Lower leg skin (tissue), 3 donors: ENCODE measurements around the gene A1CF.

Experiments
- POLR2A ChIP-seq, 2 donors: fragments of 450-650 bp; IDR thresholded peaks; one replicate each; pipeline ENCODE4 v1.6.1; 2016 to 2017; ENCODE audit warnings: antibody characterized with exemption in 2 of 2, mild to moderate bottlenecking in 1 of 2, moderate library complexity in 1 of 2
- TF ChIP-seq, protein P1 (sequence below), 3 donors: fragments of 450-650 bp; IDR thresholded peaks; one replicate each; pipeline ENCODE4 v1.5.1; 2016; ENCODE audit warnings: antibody characterized with exemption in 3 of 3, mild to moderate bottlenecking in 3 of 3, moderate library complexity in 2 of 3

DNA sequence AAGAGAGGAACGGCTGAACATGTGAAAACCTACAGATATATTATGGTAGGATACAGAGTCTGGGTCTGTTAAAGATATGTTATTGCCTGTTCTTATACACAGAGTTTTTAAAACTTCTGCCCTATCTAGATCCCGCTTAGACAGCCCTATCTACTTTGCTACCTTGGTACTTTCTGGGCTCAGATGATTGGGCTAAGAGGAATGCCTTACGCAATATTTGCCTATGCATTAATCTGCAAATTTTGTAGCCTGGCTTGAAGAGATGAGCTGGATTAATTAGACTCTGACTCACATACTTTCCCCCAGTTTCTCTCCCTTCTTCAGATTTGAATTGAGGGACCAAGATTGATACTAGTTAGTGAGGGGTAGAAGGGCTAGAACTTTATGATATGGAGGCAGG is 33.6 kb upstream of the A1CF start:
- TF ChIP-seq, protein P1, sequence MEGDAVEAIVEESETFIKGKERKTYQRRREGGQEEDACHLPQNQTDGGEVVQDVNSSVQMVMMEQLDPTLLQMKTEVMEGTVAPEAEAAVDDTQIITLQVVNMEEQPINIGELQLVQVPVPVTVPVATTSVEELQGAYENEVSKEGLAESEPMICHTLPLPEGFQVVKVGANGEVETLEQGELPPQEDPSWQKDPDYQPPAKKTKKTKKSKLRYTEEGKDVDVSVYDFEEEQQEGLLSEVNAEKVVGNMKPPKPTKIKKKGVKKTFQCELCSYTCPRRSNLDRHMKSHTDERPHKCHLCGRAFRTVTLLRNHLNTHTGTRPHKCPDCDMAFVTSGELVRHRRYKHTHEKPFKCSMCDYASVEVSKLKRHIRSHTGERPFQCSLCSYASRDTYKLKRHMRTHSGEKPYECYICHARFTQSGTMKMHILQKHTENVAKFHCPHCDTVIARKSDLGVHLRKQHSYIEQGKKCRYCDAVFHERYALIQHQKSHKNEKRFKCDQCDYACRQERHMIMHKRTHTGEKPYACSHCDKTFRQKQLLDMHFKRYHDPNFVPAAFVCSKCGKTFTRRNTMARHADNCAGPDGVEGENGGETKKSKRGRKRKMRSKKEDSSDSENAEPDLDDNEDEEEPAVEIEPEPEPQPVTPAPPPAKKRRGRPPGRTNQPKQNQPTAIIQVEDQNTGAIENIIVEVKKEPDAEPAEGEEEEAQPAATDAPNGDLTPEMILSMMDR (IDR thresholded peaks at IDR 0.05) = no peak
- TF ChIP-seq POLR2A (IDR thresholded peaks at IDR 0.05) = no peak
